GM11168 (cell line): ENCODE measurements around the gene RHOBTB3.

Source experiments
- in situ Hi-C: fragments of 300-500 bp; cut with MboI; formaldehyde crosslinking; loops from one replicate; pipeline ENCODE4 v1.12.0; 2022; ENCODE audit warnings: low sequenced_read_pairs; ENCODE audit not compliant: unreplicated experiment

Gene RHOBTB3

DNA sequence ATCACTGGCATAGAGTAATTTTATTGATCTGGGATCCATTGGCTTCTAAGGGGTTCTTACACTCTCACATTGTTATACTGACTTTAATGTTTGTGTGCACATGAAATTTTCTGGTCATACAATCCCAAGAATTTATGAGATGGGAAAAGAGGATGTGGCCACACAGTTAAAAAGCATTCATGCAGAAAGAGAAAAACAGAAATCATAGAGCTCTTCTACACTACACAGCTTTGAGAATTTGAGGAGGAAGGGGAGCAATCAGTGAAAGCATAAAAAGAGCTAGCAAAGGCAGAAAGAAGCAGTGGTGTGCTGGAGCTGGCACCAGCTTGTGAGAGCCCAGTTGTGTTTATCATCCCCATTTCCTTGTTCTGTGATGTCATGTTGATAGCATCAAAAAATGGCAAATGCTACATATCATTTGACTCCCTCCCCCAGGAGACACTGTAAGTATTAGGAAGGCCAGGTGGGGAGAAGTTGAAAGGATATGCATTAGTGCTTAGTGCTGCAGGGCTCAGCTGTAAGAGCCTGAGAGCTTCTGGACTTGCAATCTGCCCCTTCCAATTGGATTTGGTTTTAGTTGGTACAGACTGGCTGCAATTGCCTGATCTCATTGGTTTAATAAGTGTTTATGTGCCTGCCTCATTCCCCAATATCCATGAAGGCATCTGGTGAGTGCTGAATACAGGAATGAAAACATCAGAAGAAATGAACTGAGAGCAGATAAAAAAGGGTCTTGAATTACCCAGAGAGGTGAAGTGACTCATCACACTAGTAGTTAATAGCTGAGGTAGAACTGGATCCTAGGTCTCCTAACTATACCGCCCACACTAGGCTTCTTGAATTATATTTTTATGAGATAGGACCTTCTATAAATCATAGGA is 30.9 kb downstream of the RHOBTB3 start:
- in situ Hi-C loops, result no loop called here

- in situ Hi-C loops, result no loop called here
Observed at GRCh38 chr5:95762652-95763041, 31.5 kb downstream of the RHOBTB3 start.

GRCh38 chr5:95763941-95764340 is 32.8 kb downstream of the RHOBTB3 start:
- in situ Hi-C loops, result no loop called here

DNA sequence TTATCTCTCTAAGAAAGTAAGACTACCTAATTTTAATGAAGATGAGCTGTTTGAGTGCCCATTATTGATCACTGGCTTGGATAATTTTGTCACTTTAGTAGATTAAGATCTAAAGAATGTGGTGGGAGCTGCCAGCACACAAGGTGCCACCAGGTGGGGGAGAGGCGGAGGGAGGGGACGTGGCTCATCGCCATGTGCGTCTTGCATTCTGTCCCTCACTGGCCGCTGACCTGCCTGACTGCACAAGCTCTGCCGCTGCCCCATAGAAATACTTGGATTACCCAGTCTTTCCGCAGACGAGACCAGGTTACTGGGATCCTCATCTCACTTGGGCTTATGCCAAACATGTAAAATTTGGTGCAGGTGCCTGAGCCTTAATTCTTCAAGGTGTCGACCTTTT is 37.6 kb downstream of the RHOBTB3 start:
- in situ Hi-C loops, result no loop called here

DNA sequence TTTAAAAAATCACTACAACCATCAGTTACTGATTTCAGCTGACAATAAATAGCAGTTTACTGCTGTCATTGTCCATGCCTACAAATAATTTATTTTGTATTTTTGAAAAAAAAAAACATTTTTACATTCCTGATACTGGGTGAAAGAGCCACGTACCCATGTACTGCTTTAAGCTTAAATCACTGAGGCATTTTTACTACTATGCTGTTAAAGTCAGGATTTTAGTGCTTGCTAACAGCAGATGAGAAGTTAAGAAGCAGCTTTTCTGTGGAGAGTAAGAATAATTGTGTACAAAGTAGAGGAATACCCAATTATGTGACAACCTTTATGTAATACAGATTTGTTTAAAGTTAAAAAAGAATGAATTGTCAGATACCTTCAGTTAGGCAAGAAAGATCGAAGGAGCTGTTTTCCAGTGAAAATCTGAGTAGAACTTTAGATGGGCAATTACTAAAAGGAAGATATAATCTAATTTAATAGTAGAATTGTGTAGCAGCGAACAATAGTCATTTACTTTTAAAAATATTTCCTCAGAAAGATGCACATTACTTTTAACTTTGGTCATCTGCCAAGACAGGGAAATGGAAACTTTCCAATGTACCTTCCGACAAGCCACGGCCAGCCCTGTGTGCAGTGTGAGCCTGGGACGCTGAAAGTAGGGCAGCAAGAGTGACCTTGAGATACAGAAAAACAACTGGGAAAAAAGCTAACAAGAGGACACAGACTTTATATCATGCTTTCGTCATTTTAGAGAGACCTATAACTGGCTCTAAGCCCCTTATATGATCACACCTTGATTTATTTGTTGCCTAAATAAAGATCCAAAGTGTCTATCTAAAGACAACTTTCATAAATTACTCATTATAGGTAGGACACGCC is 39.9 kb downstream of the RHOBTB3 start:
- in situ Hi-C loops, result no loop called here

- in situ Hi-C loops, result no loop called here
Observed at GRCh38 chr5:95771892-95772291, 40.8 kb downstream of the RHOBTB3 start.

GRCh38 chr5:95773335-95774059 is 42.4 kb downstream of the RHOBTB3 start:
- in situ Hi-C loops, result no loop called here

DNA sequence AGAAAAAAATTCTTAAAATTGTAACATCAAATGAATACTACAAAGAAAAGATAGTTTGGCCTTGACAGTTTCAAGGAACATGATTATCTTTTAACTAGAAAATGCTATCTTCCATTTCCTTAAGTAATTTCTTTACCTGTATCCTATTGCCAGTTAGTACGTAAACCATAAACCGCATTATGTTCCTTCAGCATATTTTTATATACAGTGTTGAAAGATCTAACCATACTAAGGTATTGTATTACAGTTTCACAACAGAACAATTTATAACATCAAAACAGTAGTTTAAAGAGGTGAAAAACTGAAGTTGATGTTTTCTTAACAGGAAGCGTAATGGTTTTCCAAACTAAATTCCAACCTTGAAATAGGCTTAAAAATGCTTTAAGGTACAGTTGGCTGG is 46.3 kb downstream of the RHOBTB3 start:
- in situ Hi-C loops, result loop anchor here (5.0 kb wide), 1 partner anchor 70 kb away; no protein-coding TSS in a partner anchor

DNA sequence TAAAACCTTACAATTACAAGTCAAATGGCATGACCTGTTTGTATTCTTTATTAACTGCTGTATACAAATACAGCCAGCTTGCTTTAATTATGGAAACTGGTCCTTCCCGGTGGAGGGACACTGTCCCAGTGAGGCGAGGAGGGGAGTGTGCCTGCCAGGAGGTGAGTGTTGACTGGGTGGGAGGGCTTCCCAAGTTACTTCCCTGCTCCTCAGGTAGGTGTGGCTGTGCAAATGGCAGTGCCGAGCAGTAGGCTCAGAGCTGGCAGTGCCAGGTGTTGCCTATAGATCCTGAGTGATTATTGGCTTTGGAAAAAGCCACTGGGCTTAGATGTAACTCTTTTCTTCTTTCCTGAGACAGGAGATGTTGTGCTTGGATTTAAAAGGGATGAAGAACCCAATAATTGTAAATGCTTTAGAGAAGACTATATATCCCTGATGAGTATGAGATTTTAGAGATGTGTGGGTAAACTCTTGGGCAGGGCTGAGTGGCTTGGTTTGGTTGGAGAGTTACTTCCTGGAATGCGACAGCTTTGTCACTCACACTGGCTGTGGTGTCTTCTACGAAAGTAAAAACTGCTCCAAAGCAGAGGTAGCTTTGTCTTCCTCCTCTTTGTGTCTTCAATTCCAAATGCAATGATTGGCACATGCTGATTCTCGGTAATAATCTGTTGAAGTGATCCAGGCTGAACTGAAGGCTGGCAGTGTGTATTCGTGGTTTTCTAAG is 47.7 kb downstream of the RHOBTB3 start:
- in situ Hi-C loops, result loop anchor here (5.0 kb wide), 1 partner anchor 68 kb away; no protein-coding TSS in a partner anchor

DNA sequence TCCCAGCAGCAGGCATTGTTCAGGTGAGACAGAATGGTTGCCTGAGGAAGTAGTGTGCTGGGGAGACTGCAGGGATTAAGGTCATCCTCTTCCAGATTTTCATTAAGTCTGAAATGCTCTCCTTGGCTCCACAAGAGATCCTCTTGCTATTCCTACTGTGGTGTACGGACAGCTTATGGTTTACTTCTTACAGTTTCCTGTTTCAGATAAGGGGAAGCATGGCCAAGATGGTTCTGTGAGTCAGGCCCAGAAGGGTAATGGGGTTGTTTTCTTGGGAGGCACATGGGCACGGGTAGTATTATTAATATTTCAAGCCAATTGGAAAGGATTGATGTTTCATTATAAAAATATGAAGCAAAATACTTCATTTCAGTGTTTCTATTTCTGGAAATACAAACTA is 48.5 kb downstream of the RHOBTB3 start:
- in situ Hi-C loops, result loop anchor here (5.0 kb wide), 1 partner anchor 68 kb away; no protein-coding TSS in a partner anchor

- in situ Hi-C loops, result no loop called here
Observed at GRCh38 chr5:95780597-95780996, 49.5 kb downstream of the RHOBTB3 start.

DNA sequence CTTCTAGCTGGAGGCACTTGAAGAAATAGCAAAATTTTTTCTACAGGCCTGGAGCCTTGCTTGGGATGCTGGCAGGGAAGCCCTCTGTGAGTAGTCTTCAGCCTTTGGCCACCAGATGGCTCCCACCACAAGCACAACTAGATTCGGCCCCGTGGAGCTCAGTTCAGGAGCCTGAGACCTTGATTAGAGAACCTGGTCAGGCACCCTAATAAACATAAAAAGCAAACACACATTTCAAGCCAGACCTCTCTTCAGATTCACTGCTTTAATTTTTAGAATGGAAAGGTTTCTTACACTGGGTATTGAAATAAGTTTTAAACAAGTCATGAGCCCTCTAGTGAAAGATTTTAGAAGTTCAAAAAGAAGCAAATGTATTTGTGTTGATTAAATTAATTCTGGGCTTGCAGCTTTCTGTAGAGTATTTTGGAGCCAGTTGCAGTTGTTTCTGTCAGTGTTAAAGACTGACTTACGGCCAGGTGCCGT is 50.0 kb downstream of the RHOBTB3 start:
- in situ Hi-C loops, result no loop called here

GRCh38 chr5:95782181-95782580 is 51.0 kb downstream of the RHOBTB3 start:
- in situ Hi-C loops, result no loop called here

DNA sequence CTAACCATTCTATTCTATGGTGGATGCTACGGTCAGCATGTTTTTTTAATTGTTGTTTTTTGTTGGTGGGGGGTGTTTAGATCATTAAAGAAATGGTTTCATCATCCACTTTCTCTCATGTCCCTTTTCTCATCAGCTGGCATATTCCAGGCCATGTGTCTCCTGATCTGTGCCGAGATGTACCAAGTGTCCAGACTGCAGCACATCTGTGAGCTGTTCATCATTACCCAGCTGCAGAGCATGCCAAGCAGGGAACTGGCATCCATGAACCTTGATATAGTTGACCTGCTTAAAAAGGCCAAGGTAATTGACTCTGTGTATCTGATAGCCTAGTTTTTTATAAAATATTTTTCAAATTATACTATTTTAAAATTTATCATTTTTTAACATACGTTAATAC is 52.5 kb downstream of the RHOBTB3 start:
- in situ Hi-C loops, result no loop called here

- in situ Hi-C loops, result no loop called here
Observed at GRCh38 chr5:95784514-95785302, 53.6 kb downstream of the RHOBTB3 start.

DNA sequence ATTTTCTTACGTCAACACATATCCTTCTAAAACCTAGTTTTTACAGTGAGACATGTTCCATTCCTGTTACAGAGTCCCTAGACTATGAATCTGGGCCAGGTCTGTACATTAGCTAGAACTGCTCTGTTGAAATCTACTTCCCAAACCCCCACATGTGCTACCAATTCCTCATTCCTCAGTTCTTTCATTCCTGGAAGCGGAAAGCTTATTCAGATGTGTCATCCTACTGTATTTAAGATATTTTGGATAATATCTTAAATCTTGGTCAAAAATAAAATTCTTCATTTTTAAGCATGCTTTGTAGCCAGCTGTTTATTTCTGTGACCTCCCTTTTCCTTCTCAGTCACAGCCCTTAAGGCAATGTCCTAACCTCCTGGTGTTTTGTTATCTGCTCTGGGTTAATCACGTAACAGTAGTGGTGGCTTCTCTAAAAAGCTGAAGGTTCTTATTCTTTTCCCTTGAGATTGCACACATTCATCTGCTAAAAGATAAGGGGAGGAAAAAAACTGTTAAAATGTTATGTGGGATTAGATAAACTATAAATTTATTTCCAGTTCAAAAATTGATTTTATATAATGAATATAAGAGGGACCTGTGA is 55.8 kb downstream of the RHOBTB3 start:
- in situ Hi-C loops, result no loop called here

DNA sequence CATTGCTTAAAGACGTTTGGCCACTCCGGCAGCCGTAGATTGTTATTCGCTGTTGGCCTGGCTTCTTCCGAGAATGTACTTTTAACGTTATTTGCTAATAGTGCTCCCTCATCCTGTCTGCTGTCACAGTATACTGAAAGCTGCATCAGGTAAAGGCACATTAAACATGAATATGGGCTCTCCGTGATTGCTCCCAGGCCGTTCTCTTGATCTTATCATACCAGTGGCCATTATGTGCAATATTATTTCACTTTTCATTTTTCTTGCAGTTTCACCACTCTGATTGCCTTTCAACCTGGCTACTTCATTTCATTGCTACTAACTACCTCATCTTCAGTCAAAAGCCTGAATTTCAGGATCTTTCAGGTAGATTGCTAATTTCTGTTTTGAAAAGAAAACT is 57.4 kb downstream of the RHOBTB3 start:
- in situ Hi-C loops, result no loop called here

- in situ Hi-C loops, result no loop called here
Observed at GRCh38 chr5:95791751-95792150, 60.6 kb downstream of the RHOBTB3 start.
